ENCODE results near the gene PIGQ.
A peak's percentile ranks its signal among the peaks of the same experiment; 100 is the strongest.

DNA sequence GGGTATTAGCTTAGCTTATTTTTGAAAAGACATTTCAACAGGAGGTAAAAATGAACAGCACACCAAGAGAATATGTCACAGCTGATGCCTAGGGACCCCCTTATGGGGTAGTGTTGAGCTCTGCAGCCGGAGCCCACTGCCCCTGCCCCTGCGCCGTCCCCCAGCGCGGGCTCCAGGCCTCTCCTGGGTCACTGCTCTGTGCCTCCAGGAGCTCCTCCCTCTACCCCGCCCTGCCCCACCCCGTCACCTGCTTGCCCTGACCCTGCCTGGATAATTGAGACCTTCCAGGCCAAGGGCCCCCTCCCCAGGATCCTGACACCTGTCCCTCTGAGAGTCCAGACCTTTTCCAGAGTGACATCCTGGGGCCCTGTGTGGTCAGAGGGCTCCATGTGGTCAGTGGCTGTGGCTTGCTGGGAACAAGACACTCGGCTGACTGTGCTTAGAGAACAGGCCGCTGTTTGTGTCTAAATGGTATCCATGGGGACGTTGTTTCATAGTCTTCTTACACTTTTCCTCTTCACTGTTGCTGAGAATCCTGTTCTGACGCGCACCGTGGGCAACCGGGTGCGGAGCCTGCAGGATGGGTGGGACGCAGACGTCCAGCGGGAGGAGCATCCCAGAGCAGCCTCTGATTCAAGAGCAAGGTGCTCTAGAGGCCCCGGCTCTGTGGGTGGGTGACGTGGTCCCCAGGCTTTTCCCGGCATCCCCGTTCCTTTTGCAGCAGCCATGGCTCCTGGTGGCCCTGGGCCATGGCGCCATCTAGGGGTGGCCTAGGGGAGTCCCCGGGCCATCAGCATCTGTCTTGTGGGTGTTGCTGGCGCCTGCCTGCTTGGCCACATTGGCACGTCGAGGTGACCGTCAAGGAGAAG, 41.0 kb downstream of the PIGQ start:
- TF ChIP-seq EP300 (IDR thresholded peaks at IDR 0.05) = no peak
- peak in 5 of 7 experiments; percentile 59 to 80 (median 76) for TF ChIP-seq CTCF (IDR thresholded peaks at IDR 0.05)
- no peak for TF ChIP-seq POLR2A (IDR thresholded peaks at IDR 0.05)
- TF ChIP-seq POLR2AphosphoS5 (IDR thresholded peaks at IDR 0.05) = peak in 1 of 3 donors; percentile 43
